Small intestine (tissue), 7 donors: ENCODE results near the gene SMYD3. TPM values are rescaled to one million over a fixed set of nuclear protein-coding genes. Genes with fewer than 3 reads are reported as not detected.

Experiments
- DNase-seq, 2 donors: peaks; one replicate each; pipeline versions ENCODE4 v3.0.0 to v3.0.0-alpha.2; 2013
- FAIRE-seq: peaks from 2 replicates; lab custom pipeline; 2012; peaks lifted over from hg19 to GRCh38; lab: Jason Lieb, UNC
- H3K27ac ChIP-seq, 3 donors: one replicate each; pipeline ENCODE4 v1.5.1; 2013; ENCODE audit warnings: low read length in 2 of 3, mild to moderate bottlenecking in 2 of 3, control low read depth in 1 of 3, inconsistent platforms in 1 of 3, low read depth in 1 of 3, moderate library complexity in 1 of 3
- H3K27me3 ChIP-seq, 3 donors: one replicate each; pipeline ENCODE4 v1.6.1; 2013; ENCODE audit warnings: low read length in 3 of 3, inconsistent platforms in 1 of 3; ENCODE audit not compliant: control insufficient read depth in 3 of 3, insufficient read depth in 3 of 3
- H3K36me3 ChIP-seq, 3 donors: one replicate each; pipeline ENCODE4 v1.6.1; 2013; ENCODE audit warnings: low read length in 3 of 3, inconsistent platforms in 1 of 3, low read depth in 1 of 3, mild to moderate bottlenecking in 1 of 3, moderate library complexity in 1 of 3; ENCODE audit not compliant: control insufficient read depth in 3 of 3, insufficient read depth in 2 of 3
- H3K4me1 ChIP-seq, 3 donors: one replicate each; pipeline ENCODE4 v1.6.1; 2013; ENCODE audit warnings: low read length in 2 of 3, inconsistent platforms in 1 of 3, low read depth in 1 of 3, mild to moderate bottlenecking in 1 of 3, moderate library complexity in 1 of 3; ENCODE audit not compliant: control insufficient read depth in 3 of 3, insufficient read depth in 2 of 3
- H3K4me3 ChIP-seq, 3 donors: one replicate each; pipeline ENCODE4 v1.5.1; 2013; ENCODE audit warnings: low read length in 3 of 3, control low read depth in 1 of 3, inconsistent platforms in 1 of 3, low read depth in 1 of 3, mild to moderate bottlenecking in 1 of 3, moderate library complexity in 1 of 3
- H3K9me3 ChIP-seq, 2 donors: one replicate each; pipeline ENCODE4 v1.6.1; 2013; ENCODE audit warnings: low read depth in 1 of 2, low read length in 1 of 2; ENCODE audit not compliant: control insufficient read depth in 2 of 2, insufficient read depth in 1 of 2
- WGBS, 3 donors: extraction: QIAGEN DNeasy Blood & Tissue Kit; methylation state at CpG; one replicate each; pipeline ENCODE4 v1.1.7; 2013; 5-methylcytosine and 5-hydroxymethylcytosine counted together
- polyA plus RNA-seq, 4 donors: library from polyadenylated mRNA; stranded (reverse) in 3 of 4; unstranded in 1 of 4; fragments of 200-250 nt in 3 of 4; fragments of 120-200 nt in 1 of 4; gene quantifications; one replicate each; pipeline versions ENCODE4 v1.2.1 to v1.2.3, GENCODE V29; 2013
- donor health status: healthy with polysubstance abuse.
- donor health status: control.
- donor health status: control.
- donor health status: Bipolar disorder and iron deficiency.
- donor health status: healthy.

Gene SMYD3
- polyA plus RNA-seq, 4 donors: 5.4 to 10.1 (median 8.5) TPM

DNA sequence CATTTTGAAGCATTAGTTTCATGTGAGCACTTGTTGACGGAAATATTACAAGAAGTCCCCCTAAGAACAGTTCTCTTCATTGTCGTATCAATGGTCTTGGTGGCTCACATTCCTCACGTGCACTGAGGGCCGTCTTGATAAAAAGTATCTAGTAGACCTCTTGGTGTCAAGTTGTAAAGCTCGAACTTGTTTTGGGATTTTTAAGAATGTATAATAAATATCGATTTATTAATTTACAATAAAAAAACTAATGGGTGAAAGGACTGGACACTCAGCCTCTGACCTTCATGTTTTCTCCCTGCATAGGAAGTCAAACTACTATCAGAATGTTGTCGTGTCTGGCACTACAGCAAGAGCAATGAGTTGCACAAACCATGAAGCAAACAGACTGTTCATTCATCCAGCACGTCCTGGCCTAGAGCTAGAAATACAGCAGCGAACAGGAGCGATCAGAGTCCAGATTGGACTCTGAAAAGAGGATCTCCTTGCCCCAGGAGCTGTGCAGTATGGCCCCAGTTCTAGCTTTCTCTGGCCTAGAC, 319.2 kb downstream of the SMYD3 start:
- H3K4me1 ChIP-seq: no peaks in the 10 kb centered on the region
- no peaks in the 10 kb centered on the region for H3K9me3 ChIP-seq
- whole genome bisulfite sequencing, 3 donors: 92 to 93% (median 93%) methylated on average over 10 of the region's 10 CpGs
- DNase-seq (no peak), FAIRE-seq (no peak)
- no peaks in the 10 kb centered on the region for H3K27me3 ChIP-seq
- H3K4me3 ChIP-seq: no peak overlapping the region
- H3K36me3 ChIP-seq: no peaks in the 10 kb centered on the region
- no peak overlapping the region for H3K27ac ChIP-seq

DNA sequence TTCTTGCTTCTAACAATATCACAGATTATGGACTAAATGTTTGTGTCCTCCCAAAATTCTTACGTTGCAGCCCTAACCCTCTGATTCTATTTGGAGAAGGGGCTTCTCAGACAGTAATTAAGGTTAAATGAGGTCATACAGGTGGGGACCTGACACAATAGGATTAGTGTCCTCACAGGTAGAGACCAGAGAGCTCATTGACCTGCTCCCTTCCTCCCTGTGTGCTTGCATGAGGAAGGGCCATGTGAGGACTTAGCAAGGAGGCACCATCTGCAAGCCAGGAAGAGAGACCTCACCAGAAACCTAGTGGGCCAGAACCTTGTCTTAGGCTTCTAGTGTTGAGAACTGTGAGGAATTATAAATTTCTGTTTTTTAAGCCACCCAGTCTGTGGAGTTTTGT, 322.6 kb downstream of the SMYD3 start:
- FAIRE-seq: no peak
- Histone ChIP-seq H3K36me3 (no peaks in the 10 kb centered on the region), H3K4me1 (no peaks in the 10 kb centered on the region), H3K9me3 (no peaks in the 10 kb centered on the region), H3K27ac (no peak overlapping the region), H3K4me3 (no peak overlapping the region), H3K27me3 (no peaks in the 10 kb centered on the region)
- DNase-seq: no peak
- WGBS, 3 donors: 96 to 100% (median 97%) methylated on average over 1 of the region's 1 CpG

DNA sequence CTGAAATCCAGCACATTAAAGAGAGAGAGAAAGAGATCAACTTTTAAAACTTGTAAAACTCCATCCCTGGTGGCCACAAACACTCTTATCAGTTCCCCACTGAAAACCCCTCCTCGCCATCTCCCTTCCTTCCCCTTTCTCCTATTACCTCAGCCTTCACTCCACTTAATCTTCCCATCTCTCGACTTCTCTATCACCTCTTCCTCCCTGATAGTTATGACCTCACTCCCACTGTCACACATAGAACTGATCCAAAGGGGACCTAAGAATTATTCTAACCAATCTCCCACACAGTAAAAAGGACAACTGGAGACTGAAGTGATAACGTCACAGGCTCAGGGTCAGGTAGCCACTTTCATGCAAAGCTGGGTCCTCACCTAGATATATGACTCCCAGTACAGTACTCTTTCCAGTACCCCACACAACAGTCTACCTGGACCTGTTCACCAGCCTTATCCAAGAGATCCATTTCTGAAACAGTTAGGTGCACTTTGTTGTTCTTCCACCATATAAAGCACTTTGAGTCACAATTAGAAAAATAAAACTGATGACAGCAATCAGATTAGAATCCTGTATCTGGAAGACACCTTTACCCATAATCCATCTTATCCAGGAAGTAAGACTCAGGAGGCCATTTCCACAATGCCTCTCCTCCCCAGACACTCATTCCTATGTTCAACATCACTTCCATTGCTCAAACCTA, 324.8 kb downstream of the SMYD3 start:
- Histone ChIP-seq H3K36me3 (no peaks in the 10 kb centered on the region), H3K4me3 (no peak overlapping the region), H3K9me3 (no peaks in the 10 kb centered on the region), H3K4me1 (no peaks in the 10 kb centered on the region), H3K27me3 (no peaks in the 10 kb centered on the region), H3K27ac (no peak overlapping the region)
- WGBS, 3 donors: 82 to 89% (median 87%) methylated on average over 3 of the region's 3 CpGs
- FAIRE-seq (no peak), DNase-seq (no peak)

DNA sequence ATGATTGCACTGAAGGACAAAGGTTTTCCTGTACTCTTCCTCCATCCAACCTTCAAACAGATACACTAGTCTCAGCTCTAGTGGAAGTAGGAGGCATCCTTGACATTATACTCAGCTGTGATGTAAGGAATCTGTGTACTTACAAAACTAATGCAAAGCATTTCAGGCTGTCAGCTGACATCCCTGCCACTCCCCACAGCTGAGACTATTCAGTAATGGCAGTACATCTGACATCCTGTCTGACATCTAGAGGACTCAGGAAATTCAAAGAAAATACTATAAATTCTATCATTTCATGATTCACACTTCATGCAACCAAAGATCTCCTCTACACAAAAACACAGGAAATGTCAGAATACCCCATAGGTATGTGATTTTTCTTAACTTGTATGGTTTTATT, 325.8 kb downstream of the SMYD3 start:
- DNase-seq (no peak), FAIRE-seq (no peak)
- Histone ChIP-seq H3K9me3 (no peaks in the 10 kb centered on the region), H3K4me3 (no peak overlapping the region), H3K4me1 (no peaks in the 10 kb centered on the region), H3K27me3 (no peaks in the 10 kb centered on the region), H3K27ac (no peak overlapping the region), H3K36me3 (no peaks in the 10 kb centered on the region)

DNA sequence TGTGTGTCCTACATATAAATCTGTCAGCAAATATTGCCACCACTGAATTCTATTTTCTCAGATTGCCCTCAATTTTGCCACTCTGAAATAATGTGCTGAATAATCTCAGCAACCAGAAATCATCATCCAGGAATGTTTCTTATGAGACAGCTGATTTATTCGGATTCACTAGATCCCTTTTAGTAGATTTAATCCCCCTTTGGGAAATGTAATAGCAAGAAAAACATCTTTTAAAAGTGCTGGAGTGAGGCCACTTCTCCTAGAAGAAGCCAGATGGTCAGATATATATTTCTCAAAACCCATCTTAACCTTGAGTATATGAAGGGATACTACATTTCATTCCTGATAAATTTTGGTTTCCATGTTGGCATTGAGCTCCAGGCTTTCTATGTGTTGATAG, 327.7 kb downstream of the SMYD3 start:
- FAIRE-seq: no peak
- WGBS, 3 donors: 59 to 81% (median 72%) methylated on average over 1 of the region's 1 CpG
- H3K36me3 ChIP-seq: no peaks in the 10 kb centered on the region
- H3K4me3 ChIP-seq: no peak overlapping the region
- H3K27me3 ChIP-seq: no peaks in the 10 kb centered on the region
- H3K9me3 ChIP-seq: no peaks in the 10 kb centered on the region
- no peak overlapping the region for H3K27ac ChIP-seq
- DNase-seq: no peak
- H3K4me1 ChIP-seq: no peaks in the 10 kb centered on the region

DNA sequence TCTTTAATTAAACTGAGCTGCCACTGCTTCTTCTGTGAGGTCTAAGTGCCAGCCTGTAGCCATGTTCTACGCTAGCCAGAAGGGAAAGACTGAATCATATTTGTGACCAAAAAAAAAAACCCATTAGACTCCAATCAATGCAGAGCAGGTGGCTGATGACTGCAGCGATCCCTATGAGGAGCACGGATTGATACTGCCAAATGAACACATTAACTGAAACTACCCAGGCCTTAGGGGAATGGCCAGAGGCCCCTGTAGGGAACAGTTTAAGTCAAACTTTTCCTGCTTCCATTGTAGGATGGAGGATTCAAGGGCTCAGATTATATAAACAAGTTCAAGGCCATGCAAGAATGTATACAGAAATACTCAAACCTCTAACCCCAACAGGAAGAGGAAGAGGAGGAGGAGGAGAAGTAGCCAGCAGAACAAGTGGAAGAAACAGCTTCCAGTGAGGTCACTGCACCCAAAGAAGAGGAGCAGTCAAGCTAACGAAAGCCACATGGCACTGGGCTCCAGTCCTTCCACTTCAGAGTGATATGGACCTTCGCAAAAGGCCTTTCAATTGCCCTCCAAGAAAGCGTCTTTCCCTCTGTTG, 328.3 kb downstream of the SMYD3 start:
- Histone ChIP-seq H3K27ac (no peak overlapping the region), H3K4me3 (no peak overlapping the region), H3K36me3 (no peaks in the 10 kb centered on the region), H3K27me3 (no peaks in the 10 kb centered on the region), H3K9me3 (no peaks in the 10 kb centered on the region), H3K4me1 (no peaks in the 10 kb centered on the region)
- no peak for FAIRE-seq
- WGBS, 3 donors: 77 to 90% (median 88%) methylated on average over 6 of the region's 6 CpGs
- DNase-seq: no peak

DNA sequence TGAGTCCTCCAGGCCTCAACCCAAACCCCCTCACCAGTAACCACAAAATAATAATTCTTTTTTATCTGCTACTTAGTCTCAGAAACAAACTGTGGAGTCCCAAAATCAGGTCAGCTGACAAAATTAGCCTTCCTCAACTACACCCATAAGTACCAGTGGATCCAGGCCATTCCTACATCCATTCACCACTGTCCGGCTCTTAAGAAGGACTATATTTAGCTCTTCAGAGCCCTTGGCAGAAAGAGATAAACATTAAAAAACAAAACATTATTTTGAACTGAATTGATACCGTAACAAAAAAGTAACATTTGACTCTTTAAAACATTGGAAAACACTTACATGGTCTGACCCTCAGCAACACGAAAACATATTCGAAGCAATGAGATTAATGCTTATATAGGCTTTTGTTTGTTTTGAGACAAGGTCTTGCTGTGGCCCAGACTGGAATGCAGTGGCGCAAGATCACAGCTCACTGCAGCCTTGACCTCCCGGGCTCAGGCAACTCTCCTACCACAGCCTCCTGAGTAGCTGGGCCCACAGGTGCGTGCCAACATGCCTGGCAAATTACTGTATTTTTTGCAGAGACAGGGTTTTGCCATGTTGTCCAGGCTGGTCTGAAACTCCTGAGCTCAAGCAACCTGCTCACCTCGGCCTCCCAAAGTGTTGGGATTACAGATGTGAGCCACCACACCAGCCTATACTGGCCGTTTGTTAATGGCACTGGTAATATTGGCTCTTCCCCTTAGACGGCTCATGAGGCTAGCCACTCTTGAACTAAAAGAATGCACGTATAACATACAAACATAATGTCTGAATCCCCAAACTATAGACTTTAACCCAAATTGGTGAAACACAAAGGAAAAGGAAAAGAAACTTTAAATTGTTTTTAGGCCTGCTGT, 330.7 kb downstream of the SMYD3 start:
- H3K27ac ChIP-seq: no peak overlapping the region
- FAIRE-seq: no peak
- H3K4me3 ChIP-seq: no peak overlapping the region
- no peaks in the 10 kb centered on the region for H3K27me3 ChIP-seq
- no peaks in the 10 kb centered on the region for H3K4me1 ChIP-seq
- 84 to 91% (median 86%) methylated on average over 11 of the region's 11 CpGs for WGBS, 3 donors
- no peaks in the 10 kb centered on the region for H3K9me3 ChIP-seq
- DNase-seq: no peak
- H3K36me3 ChIP-seq: no peaks in the 10 kb centered on the region

DNA sequence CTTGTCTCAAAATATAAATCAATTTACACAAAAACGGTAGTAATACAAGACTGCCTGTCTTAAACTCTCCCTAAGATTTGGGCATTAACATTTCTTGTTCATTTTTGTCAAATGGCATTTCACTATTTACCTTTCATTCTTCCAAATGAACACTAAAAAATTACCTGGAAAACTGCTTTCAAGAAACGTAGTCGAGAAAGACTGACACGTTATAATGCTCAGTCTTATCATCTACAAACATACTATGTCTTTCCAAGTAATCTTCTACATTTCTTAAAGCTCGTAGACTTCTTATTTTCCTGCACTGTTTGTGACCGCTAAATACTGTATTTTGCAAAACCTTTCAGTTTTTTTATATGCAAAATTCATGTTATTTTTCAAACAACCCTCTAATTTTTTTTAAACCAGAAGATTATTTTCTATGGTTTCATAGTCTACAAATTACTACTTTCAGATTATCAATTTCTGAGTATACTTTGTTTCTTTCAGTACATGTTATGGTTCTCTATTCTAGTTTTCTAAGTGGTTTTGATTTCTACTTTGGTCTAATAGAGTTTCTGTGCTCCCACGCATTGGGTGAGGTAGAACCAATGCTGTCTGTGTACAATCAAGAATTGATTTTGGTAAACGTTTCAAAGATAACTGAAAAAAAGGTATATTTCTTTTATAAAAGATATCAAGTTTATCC, 336.4 kb downstream of the SMYD3 start:
- no peak overlapping the region for H3K27ac ChIP-seq
- H3K36me3 ChIP-seq: no peaks in the 10 kb centered on the region
- H3K9me3 ChIP-seq: no peaks in the 10 kb centered on the region
- no peak overlapping the region for H3K4me3 ChIP-seq
- peaks cover 0 to 2% (median 0%) of the 10 kb centered on the region in 3 donors for H3K4me1 ChIP-seq
- H3K27me3 ChIP-seq: no peaks in the 10 kb centered on the region
- WGBS, 3 donors: 91 to 93% (median 93%) methylated on average over 8 of the region's 8 CpGs
- DNase-seq (no peak), FAIRE-seq (no peak)
